ENCODE results near the gene TRMT10B. TPM values are rescaled to one million over a fixed set of nuclear protein-coding genes. Genes with fewer than 3 reads are reported as not detected.

The TRMT10B gene, protein sequence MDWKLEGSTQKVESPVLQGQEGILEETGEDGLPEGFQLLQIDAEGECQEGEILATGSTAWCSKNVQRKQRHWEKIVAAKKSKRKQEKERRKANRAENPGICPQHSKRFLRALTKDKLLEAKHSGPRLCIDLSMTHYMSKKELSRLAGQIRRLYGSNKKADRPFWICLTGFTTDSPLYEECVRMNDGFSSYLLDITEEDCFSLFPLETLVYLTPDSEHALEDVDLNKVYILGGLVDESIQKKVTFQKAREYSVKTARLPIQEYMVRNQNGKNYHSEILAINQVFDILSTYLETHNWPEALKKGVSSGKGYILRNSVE
- total RNA-seq, result 2.4 and 2.6 TPM in 2 replicates

DNA sequence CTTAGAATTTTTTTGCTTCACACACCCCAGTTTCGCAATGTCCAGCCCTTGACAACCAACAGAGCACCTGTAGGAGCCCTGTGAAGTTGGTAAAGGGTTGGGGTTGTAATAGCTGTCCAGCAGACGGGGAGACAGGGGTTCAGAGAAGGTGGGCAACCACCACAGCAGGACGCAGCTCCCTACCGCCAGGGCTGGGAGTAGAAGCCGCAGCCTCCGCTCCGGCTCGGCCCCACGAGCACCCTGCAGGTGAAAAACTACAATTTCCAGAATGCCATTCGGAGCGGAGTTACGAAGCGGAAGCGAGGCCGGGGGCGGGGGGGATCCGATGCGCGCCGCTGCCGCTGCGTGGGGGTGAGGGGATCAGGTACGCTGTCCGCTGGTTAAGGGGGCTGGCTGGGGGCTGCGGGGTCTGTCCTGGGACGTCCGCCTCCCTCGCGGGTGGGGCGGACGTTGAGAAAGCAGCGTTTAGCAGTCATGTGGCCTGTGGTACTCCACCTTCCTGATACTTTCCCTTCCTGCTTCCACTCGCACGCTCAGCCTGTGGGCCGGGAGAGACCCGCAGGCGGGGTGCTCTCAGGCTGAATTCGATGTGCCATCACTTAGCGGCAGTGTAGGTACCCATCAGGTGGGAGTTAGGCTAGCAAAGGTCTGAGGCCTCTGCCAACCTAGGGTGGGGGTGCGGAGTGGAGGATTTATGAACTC is at the start of gene TRMT10B:
TRMT10B (plus strand) TSS at position 317 of the 702 bp plus-strand sequence. CDS start 8,127 bp downstream, outside the sequence.
- peak; percentile 19 for DNase-seq (ENCODE audit: low read depth, low spot score)

GRCh38 chr9:37705787-37706186 is 47.8 kb upstream of the TRMT10B start:
- DNase-seq (ENCODE audit: low read depth, low spot score), result no peak

DNA sequence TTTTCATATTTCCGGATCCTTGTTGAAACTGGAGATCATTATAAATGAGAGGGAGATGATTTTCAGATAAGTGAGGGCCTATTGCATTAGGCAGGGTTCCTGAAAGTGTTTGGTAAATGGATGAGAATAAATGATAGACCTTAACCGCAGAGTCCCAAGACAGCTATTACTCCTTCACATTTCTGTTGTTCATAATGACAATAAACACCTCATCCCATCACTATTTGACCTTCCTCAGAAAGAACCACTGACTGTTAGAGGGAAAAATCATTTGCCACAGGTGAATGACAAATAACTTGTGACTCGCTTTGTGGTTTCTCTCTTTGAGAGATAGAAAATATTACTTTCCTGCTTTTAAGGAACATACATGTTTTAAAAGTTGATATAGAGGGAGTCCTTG is 47.3 kb upstream of the TRMT10B start:
- DNase-seq (ENCODE audit: low read depth, low spot score), result no peak

- no peak for DNase-seq (ENCODE audit: low read depth, low spot score)
Measured at GRCh38 chr9:37707748-37708147, 45.9 kb upstream of the TRMT10B start.

GRCh38 chr9:37710046-37710445 is 43.6 kb upstream of the TRMT10B start:
- DNase-seq (ENCODE audit: low read depth, low spot score), result no peak

- no peak for DNase-seq (ENCODE audit: low read depth, low spot score)
Measured at GRCh38 chr9:37715260-37715659, 38.3 kb upstream of the TRMT10B start.

DNA sequence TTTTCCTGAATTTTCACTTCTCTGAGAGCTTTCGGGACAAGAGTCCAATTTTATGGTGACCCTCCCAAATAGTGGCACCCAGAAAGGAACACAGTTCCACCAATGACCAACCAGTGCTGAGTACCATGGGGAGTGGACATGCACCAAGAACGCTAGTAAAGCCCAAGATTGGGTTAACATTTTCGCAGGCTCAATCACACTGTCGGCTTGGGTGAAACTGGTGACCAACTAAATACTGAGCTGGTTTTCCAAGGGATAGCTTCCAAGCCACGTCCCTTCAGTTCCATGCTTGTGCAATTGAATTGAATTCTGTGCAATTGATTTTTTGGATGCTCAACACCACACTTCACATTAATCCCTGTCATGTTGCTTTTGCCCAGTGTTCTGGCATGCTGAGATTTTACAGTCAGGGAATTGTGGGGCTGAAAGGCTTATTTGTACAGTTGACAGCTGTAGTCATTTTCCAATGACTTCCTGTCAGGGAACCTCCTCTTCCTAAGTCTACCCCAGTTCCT is 37.6 kb upstream of the TRMT10B start:
- no peak for DNase-seq (ENCODE audit: low read depth, low spot score)

- DNase-seq (ENCODE audit: low read depth, low spot score), result no peak
Measured at GRCh38 chr9:37719526-37719925, 34.1 kb upstream of the TRMT10B start.

- DNase-seq (ENCODE audit: low read depth, low spot score), result no peak
Measured at GRCh38 chr9:37727013-37727412, 26.6 kb upstream of the TRMT10B start.

DNA sequence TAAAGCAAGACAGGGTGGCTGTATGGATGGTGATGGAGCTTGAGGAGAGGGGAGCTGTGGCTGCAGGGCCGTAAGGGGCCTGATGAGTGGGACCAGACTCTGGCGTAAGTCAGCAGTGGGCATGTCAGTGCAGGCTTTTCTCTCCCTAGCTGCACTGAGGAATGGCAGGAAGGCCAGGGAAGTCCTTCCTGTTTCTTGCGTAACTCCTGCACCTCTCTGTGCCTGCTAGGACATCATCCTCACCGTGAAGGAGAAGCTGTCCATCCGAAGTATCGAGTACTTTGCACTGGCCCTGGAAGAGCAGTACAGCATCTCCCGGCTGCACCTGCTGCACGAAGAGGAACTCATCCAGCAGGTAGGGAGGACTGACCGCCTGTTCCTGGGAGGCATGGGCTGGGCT is 24.1 kb upstream of the TRMT10B start:
- no peak for DNase-seq (ENCODE audit: low read depth, low spot score)

- no peak for DNase-seq (ENCODE audit: low read depth, low spot score)
Measured at GRCh38 chr9:37730256-37730655, 23.3 kb upstream of the TRMT10B start.

DNA sequence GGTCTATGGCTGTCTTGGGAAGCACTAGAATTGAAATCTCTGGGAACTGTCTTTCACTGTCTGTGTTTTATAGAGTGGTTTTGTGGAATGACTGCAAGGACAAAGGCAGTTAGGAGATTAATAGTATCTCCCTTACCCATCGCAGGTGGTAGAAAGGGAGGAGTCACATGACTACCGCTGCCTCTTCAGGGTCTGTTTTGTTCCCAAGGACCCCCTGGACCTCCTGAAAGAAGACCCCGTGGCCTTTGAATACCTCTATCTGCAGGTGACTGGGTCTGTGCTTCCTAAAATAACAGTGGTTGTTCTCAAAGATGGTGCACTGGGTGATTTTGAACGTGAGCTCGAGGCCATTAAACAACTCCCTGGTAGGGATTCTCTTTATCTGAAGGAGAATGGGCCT is 22.8 kb upstream of the TRMT10B start:
- DNase-seq (ENCODE audit: low read depth, low spot score), result no peak

- DNase-seq (ENCODE audit: low read depth, low spot score), result no peak
Measured at GRCh38 chr9:37732086-37732741, 21.4 kb upstream of the TRMT10B start.

GRCh38 chr9:37732952-37733351 is 20.7 kb upstream of the TRMT10B start:
- DNase-seq (ENCODE audit: low read depth, low spot score), result no peak

DNA sequence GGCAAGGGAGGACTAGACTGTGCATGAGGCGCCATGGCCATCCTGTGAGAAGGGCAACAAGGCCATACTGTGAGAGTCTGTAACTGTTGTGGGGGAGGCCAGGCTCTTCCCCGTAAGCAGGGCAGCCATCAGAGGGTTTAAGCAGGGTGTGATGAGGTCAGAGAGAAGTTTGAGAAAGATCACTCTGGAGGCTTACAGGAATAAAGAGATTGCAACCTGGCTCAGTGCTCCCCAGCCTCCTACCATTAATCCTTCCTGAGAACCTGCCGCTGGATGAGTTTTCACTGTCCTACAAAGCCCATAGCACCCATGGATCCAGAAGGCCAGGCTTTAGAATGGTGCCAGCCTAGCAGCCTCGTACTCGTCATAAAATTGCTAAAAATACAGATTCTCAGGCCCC is 14.4 kb upstream of the TRMT10B start:
- no peak for DNase-seq (ENCODE audit: low read depth, low spot score)

DNA sequence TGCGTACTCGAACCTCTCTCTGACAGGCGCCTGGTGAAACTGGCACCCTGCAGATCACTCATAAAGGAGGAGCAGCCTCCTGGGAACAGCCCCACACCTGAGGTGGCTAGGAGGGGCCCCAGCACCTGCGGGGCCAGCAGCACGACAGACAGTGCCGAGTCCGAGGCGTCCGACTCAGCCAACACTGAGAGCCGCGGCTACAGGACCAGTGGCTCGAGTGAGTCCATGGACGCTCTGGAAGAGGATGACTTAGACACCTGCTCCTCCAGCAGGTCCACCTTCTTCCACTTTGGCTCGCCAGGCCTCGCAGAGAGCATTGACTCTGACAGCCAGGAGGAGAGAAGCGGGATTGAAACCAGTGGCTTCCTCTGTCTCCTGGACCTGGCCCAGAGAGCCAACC is 13.5 kb upstream of the TRMT10B start:
- no peak for DNase-seq (ENCODE audit: low read depth, low spot score)

DNA sequence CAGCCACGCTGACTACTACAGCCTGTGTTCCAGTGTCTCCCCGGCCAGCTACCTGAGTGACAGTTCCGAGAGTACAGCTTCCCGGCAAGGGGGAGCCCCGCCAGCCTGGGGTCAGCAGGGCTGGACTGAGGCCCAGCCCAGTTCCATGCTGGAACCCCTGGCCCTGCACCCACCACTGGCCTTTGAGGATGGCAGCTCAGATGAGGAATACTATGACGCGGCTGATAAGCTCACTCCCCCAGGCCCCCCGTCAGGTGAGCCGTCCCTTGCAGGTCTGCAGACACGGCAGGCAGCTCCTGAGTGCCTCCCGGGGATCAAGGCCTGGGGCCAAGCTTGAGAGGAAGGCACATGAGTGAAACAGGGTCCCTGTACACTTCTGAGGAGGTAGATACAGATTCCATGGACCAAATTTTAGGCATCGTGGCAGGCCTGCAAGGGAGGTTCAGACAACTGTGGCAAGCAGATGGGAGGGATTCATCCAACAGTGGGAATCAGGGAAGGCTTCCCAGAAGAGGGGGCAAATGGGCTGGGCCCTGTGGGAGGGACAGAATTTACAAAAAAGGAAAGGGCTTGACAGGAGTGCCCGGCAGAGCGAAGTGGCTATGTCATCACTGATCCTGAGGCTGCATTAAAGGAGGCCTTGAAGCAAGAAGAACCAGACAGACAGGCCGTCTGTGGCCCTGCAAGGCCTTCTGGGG is 12.8 kb upstream of the TRMT10B start:
- DNase-seq (ENCODE audit: low read depth, low spot score), result no peak

DNA sequence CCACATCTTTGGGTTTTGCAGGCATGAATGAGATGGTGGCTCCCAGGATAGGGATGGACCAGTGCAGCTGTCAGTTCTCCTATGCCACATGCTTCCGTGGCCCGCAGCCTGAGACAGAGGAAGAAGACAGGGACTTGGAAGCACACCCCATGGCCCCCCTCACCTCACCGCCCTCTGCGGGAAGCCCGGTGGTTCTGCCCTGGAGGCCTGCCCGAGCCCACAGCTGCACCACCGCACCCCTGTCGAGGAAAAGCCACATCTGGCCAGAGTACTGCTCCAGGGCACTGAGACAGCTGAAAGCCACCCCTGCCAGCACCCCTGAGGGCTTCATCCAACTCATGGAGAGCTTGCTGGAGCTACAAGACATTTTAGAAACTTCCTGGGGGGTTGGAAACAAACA is 7.6 kb upstream of the TRMT10B start:
- DNase-seq (ENCODE audit: low read depth, low spot score), result no peak

DNA sequence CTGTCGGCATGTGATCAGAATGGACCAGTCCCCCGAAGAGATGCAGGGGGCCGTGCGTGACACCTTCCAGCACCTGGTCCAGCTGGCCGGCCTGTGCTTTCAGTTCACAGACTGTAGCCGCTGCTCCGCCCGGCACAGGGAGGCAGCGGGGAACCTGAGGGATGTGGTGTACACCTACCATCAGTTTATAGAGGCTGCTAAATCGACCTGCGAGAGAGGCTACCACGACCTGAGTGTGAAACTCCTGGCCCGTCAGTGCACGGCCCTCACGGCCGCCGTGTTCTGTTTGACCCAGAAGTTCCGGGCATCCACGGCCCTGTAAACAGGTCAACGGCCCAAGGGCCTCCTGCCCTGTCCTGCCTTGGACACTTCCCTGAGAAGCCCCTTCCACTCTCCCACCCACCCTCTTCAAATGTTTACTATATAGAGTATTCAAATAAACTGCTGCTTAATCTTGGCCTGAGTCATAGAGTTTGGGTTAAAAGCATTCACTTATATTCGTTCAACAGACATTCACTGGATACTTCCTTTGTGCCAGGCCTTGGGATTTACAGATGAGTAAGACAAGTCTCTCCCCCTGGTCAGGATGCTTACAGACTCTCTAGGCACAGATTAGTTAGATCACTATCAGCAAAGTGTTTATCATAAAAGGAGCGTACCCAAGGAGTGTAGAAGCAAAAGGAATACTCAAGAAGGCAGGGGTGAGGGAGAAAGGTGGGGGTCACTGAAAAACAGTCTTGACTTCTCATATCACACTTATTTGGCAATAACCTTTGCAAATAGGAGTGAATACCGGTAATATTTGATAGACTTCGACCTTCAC is 6.9 kb upstream of the TRMT10B start:
- no peak for DNase-seq (ENCODE audit: low read depth, low spot score)

DNA sequence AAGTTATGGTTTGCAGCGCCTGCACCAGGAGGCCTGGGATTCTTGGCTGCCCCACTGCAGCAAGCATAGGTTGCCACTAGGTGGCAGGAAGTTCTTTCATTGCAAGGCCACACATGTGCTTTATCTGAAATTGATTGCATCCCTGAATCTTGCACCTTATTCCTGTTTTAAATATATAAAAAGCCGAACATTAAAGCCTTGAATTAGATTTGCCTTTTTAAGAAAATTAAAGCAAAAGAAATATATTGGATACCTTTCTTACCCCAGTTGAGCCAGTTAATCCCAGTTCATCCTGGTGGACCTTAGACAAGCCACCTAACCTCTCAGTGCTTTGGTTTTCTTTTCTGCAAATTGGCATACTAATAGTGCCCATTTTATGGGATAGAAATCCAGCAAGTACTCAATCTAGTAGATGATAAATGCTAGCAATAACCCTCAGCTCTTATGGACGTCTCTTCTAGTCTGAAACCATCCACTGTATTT is 6.3 kb upstream of the TRMT10B start:
- peak; percentile 35 for DNase-seq (ENCODE audit: low read depth, low spot score)

- DNase-seq (ENCODE audit: low read depth, low spot score), result no peak
Measured at GRCh38 chr9:37749129-37749528, 4.5 kb upstream of the TRMT10B start.

Measured in pulmonary artery endothelial cell (primary cell).